ENCODE results near the gene NOC2L. TPM values are rescaled to one million over a fixed set of nuclear protein-coding genes. Genes with fewer than 3 reads are reported as not detected.

NOC2L gene
- total and polyA plus RNA-seq, 12 donors: 38.3 to 64.8 (median 43.5) TPM

DNA sequence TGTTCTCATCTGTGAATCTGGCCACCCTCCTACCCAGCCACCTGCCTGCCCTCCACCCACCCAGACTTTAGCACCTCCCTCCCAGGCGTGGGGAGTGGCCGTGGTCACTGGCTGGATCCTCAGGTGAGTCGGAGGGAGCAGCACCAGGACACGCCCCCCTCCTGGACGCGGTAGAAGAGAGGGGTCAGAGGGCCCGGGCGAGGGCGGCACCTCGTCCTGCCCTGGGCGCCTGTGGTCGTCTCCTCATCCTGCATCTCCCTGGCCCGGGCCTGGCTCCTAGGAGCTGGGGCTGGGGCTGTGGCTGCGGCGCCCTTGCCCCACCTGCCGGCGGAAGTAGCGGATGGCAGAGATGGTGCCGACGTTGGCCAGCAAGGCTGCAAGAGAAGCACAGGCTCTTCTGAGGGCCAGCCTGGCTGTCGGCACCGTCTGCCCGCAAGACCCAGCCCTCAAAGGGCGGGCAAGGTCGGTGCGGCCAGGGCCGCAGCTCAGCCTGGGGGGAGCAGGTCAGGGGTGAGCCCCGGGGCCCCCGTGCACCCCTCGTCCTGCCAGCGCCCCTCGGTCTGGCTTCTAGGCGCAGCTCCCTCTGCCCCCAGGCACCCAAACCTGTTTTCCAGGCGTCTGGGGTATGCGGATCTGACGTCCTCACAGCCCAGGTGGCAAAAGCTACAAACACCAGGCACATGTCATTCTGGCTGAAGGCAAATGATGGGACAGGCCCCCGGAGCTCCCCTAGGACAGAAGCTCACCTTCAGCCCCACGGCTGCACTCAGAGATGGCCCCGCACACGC is 17.0 kb upstream of the NOC2L start:
- ATAC-seq (peak in 3 of 8 donors; percentile 0 to 9 (median 0)), DNase-seq (peak in 1 of 2 donors; percentile 61)
- WGBS, 2 donors: 7 to 10% methylated on average over 39 to 40 of the region's 40 CpGs
- Histone ChIP-seq H3K27me3 (peaks cover 6 to 56% (median 48%) of the 10 kb centered on the region in 7 donors), H3K4me1 (peaks cover 0 to 55% (median 7%) of the 10 kb centered on the region in 9 donors), H3K9me3 (no peaks in the 10 kb centered on the region), H3K36me3 (peaks cover 0 to 4% (median 0%) of the 10 kb centered on the region in 9 donors), H3K27ac (peak overlapping the region in 5 of 10 donors; percentile 44 to 69 (median 63)), H3K4me3 (peak overlapping the region in 7 of 10 donors; percentile 2 to 39 (median 32))
- intact Hi-C loops (cut with DNase I): no loop called here
- TF ChIP-seq, protein P1, sequence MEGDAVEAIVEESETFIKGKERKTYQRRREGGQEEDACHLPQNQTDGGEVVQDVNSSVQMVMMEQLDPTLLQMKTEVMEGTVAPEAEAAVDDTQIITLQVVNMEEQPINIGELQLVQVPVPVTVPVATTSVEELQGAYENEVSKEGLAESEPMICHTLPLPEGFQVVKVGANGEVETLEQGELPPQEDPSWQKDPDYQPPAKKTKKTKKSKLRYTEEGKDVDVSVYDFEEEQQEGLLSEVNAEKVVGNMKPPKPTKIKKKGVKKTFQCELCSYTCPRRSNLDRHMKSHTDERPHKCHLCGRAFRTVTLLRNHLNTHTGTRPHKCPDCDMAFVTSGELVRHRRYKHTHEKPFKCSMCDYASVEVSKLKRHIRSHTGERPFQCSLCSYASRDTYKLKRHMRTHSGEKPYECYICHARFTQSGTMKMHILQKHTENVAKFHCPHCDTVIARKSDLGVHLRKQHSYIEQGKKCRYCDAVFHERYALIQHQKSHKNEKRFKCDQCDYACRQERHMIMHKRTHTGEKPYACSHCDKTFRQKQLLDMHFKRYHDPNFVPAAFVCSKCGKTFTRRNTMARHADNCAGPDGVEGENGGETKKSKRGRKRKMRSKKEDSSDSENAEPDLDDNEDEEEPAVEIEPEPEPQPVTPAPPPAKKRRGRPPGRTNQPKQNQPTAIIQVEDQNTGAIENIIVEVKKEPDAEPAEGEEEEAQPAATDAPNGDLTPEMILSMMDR (IDR thresholded peaks at IDR 0.05): peak in 8 of 9 donors; percentile 23 to 57 (median 40)

DNA sequence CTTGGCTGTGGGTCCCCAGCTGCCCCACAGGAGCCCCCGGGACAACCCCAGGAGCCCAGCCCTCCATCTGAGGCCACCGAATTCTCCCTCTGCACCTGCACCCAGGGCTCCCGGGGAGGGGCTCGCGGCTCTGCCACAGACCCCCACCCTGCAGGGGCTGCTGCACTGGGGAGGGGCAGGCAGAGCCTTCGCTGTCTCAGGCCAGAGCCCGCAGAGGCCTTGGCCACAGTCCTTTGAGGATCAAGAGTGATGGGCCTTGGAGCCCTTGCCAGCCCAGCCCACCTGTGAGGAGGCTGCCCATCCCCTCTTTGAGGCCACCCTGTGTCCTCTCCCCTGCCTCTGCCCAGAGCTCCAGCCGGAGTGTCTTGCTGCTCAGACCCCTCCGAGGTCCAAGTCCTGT is 16.3 kb upstream of the NOC2L start:
- Histone ChIP-seq H3K27ac (peak overlapping the region in 1 of 10 donors; percentile 26), H3K4me1 (peaks cover 0 to 52% (median 7%) of the 10 kb centered on the region in 9 donors), H3K4me3 (no peak overlapping the region), H3K36me3 (peaks cover 0 to 4% (median 0%) of the 10 kb centered on the region in 9 donors), H3K9me3 (no peaks in the 10 kb centered on the region), H3K27me3 (peaks cover 13 to 63% (median 55%) of the 10 kb centered on the region in 7 donors)
- peak in 1 of 2 donors; percentile 29 for DNase-seq
- ATAC-seq: no peak
- intact Hi-C loops (cut with DNase I): no loop called here
- TF ChIP-seq, protein P1 (IDR thresholded peaks at IDR 0.05): no peak
- WGBS, 2 donors: 71 to 80% methylated on average over 9 of the region's 9 CpGs

DNA sequence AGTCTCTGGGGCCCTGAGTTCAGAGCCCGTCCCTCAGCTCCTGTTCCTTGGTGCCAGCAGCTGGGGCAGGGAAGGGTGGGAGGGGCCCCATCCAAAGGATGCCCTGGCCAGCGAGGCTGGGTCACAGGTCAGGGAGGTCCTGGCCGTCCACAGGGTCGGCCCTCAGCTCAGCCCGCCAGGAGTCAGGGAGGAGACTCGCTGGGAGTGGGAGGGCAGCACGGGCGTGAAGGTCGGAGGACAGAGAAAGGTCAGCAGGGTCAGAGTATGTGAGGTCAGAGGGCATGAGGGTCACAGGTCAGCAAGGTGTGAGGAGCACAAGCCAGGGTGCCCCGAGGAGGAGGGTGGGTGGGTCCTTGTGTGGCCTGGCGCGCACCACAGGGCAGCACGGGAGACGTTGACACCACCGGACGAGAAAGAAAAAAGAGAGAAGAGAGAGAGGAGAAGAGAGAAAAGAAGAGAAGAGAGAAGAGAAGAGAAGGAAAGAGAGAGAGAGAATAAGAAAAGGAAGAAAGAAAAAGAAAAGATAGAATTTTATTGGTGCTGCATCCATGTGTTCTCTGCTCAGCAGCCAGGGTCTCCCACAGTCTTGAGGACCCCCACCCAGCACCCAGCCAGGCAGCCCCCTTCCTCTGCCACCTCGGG is 15.8 kb upstream of the NOC2L start:
- Histone ChIP-seq H3K27ac (peak overlapping the region in 1 of 10 donors; percentile 26), H3K36me3 (peaks cover 0 to 4% (median 0%) of the 10 kb centered on the region in 9 donors), H3K27me3 (peaks cover 14 to 67% (median 58%) of the 10 kb centered on the region in 7 donors), H3K4me3 (no peak overlapping the region), H3K9me3 (no peaks in the 10 kb centered on the region), H3K4me1 (peaks cover 0 to 49% (median 7%) of the 10 kb centered on the region in 9 donors)
- TF ChIP-seq, protein P1 (IDR thresholded peaks at IDR 0.05): no peak
- DNase-seq (peak in 1 of 2 donors; percentile 23), ATAC-seq (no peak)
- 54 to 69% methylated on average over 17 of the region's 17 CpGs for WGBS, 2 donors
- intact Hi-C loops (cut with DNase I): no loop called here

DNA sequence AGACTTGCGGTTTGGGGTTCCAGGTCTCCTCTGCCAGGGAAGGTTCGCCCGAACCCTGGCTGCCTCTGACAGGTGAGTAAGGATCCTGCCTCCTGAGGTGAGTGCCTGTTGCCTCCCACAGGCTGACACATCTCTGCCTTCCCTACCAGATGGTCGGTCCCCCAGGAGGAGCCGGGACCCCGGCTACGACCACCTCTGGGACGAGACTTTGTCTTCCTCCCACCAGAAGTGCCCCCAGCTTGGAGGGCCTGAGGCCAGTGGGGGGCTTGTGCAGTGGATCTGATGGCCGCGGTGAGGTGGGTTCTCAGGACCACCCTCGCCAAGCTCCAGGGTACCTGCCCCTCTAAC is 15.2 kb upstream of the NOC2L start:
- intact Hi-C loops (cut with DNase I): no loop called here
- no peak overlapping the region for H3K4me3 ChIP-seq
- TF ChIP-seq, protein P1 (IDR thresholded peaks at IDR 0.05): no peak
- H3K36me3 ChIP-seq: peaks cover 0 to 4% (median 0%) of the 10 kb centered on the region in 9 donors
- no peak for ATAC-seq
- H3K9me3 ChIP-seq: no peaks in the 10 kb centered on the region
- WGBS, 2 donors: 80 to 88% methylated on average over 11 of the region's 11 CpGs
- DNase-seq: peak in 1 of 2 donors; percentile 22
- H3K27me3 ChIP-seq: peaks cover 14 to 72% (median 58%) of the 10 kb centered on the region in 7 donors
- H3K27ac ChIP-seq: no peak overlapping the region
- H3K4me1 ChIP-seq: peaks cover 0 to 44% (median 7%) of the 10 kb centered on the region in 9 donors
